GM21576 (cell line): ENCODE results near the gene EVC.
"Not testable (repeated sequence)": the region's sequence is repeated elsewhere in the genome, so short reads cannot be mapped to it uniquely, and the experiment has no call there.

ENCODE experiments used
- ATAC-seq: cut with Tn5 transposase; IDR thresholded peaks from one replicate; pipeline ENCODE4 v1.9.1; 2021; ENCODE audit warnings: mild to moderate bottlenecking, moderate library complexity; ENCODE audit not compliant: unreplicated experiment

Gene EVC

GRCh38 chr4:5836943-5837342 is 125.9 kb downstream of the EVC start:
- no peak for ATAC-seq

- ATAC-seq, result not testable (repeated sequence)
Measured at GRCh38 chr4:5837483-5837882, 126.5 kb downstream of the EVC start.

GRCh38 chr4:5839332-5839731 is 128.3 kb downstream of the EVC start:
- no peak for ATAC-seq

GRCh38 chr4:5839751-5840674 is 129.0 kb downstream of the EVC start:
- ATAC-seq, result no peak

GRCh38 chr4:5842456-5842855 is 131.5 kb downstream of the EVC start:
- ATAC-seq, result no peak

GRCh38 chr4:5843573-5844530 is 132.9 kb downstream of the EVC start:
- ATAC-seq, result no peak

- no peak for ATAC-seq
Measured at GRCh38 chr4:5845035-5845905, 134.3 kb downstream of the EVC start.

- ATAC-seq, result no peak
Measured at GRCh38 chr4:5851637-5852301, 140.8 kb downstream of the EVC start.

GRCh38 chr4:5852523-5853202 is 141.7 kb downstream of the EVC start:
- ATAC-seq, result no peak

GRCh38 chr4:5854929-5855328 is 143.9 kb downstream of the EVC start:
- no peak for ATAC-seq

- ATAC-seq, result not testable (repeated sequence)
Measured at GRCh38 chr4:5856362-5856761, 145.4 kb downstream of the EVC start.

GRCh38 chr4:5857199-5857598 is 146.2 kb downstream of the EVC start:
- ATAC-seq, result no peak

GRCh38 chr4:5858020-5858769 is 147.2 kb downstream of the EVC start:
- no peak for ATAC-seq

GRCh38 chr4:5863461-5864113 is 152.6 kb downstream of the EVC start:
- no peak for ATAC-seq
